DMS153 treated with DMSO at 0.1 percent for 48 hours (cell line): ENCODE measurements around the gene CADM4.
A peak's percentile ranks its signal among the peaks of the same experiment; 100 is the strongest.
"Not testable (repeated sequence)": the region's sequence is repeated elsewhere in the genome, so short reads cannot be mapped to it uniquely, and the experiment has no call there.

Source experiments
- DNase-seq: peaks from one replicate; lab custom pipeline; 2025; ENCODE audit not compliant: unreplicated experiment; lab: John Stamatoyannopoulos, UW

CADM4 gene

DNA sequence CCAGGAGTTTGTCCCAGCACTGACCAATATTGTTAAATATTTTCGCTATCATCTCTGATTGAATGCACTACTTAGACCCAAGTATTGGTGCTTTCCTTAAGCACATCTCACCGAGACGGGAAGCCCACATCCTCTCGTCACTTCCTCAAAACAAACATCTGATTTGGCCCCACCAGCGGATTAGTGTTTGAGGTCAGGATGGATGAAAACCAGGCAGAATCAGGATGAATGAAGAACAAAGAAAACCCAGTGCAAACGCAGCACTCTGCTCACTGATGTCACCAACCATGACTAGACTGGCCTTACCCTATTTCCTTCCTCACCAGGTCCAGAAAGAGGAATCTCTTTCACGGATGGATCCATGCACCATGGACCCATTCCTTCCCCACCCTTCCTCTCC, 24.4 kb upstream of the CADM4 start:
- no peak for DNase-seq

GRCh38 chr19:43662487-43662886, 22.8 kb upstream of the CADM4 start:
- no peak for DNase-seq

- DNase-seq, result no peak
These were observed 21.3 kb upstream of the CADM4 start for GRCh38 chr19:43660971-43661360.

GRCh38 chr19:43660301-43660970, 20.8 kb upstream of the CADM4 start:
- DNase-seq, result no peak

GRCh38 chr19:43658494-43658893, 18.8 kb upstream of the CADM4 start:
- no peak for DNase-seq

GRCh38 chr19:43658001-43658400, 18.4 kb upstream of the CADM4 start:
- no peak for DNase-seq

DNA sequence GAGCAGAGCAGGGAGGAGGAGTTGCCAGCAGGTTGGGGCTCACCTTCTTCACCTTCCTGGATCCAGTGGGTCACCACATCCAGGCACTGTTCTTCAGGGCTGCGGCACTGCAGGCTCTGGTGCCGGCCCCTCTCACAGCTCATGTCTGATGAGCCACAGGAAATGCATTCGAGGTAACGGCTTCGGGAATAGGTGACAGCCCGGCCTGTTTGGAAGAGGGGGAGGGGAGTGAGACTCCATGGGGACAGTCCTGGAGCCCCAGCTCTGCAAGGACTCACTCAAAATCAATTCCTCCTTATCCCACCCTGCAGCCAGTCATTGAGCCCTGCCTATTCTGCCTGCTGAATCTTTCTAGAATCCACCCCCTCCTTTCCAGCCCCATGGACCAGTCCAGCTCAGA, 16.8 kb upstream of the CADM4 start:
- no peak for DNase-seq

GRCh38 chr19:43652546-43652874, 12.9 kb upstream of the CADM4 start:
- no peak for DNase-seq

DNA sequence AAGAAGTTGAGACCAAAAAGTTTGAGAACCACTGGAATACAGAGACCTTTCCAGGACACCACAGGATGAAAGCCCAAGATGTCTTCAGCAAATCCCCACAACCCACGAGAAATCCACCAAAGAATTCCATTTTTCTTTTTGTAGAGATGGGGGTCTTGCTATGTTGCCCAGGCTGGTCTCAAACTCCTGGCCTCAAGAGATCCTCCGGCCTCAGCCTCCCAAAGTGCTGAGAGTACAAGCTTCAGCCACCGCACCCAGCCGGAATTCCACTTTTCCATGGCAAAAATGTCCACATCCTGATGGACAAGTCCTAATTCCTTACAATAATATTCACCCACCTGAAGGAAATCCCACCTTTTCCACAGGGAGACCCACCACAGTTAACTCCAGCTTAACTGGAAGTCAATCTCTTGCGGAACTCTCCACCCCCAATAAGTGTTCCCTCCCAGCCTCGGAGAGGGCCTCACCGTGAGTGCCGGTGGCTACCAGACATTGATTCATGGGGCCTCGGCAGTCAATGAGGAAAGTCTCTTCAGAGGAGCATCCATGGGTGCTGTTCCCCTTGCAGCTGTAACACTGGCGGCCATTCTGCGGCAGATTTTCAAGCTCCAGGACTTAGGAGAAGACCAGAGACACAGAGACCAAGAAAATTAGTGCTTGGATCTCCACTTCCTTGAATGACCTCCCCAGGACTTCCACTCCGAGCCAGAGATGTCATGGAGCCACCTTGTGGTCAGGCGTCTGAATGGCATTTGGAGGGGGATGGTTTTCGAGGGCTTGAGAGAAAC, 12.3 kb upstream of the CADM4 start:
- DNase-seq, result peak; percentile 30

DNA sequence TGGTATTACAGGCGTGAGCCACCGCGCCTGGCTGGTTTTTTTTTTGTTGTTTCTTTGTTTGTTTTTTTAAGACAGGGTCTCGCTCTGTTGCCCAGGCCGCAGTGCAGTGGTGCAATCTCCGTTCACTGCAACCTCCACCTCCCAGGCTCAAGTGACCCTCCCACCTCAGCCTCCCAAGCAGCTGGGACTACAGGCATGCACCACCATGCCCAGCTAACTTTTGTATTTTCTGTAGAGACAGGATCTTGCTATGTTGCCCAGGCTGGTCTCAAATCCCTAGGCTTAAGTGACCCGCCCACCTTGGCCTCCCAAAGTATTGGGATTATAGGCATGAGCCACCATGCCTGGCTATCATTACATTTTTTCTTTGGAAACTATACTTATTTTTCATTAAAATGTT, 10.6 kb upstream of the CADM4 start:
- not testable (repeated sequence) for DNase-seq

- no peak for DNase-seq
These were observed 9.9 kb upstream of the CADM4 start for GRCh38 chr19:43649514-43649913.

- no peak for DNase-seq
These were observed 9.0 kb upstream of the CADM4 start for GRCh38 chr19:43648633-43649032.

- no peak for DNase-seq
These were observed 4.5 kb upstream of the CADM4 start for GRCh38 chr19:43644181-43644580.

GRCh38 chr19:43643326-43643725, 3.7 kb upstream of the CADM4 start:
- no peak for DNase-seq

- no peak for DNase-seq
These were observed 2.9 kb upstream of the CADM4 start for GRCh38 chr19:43642531-43642930.

DNA sequence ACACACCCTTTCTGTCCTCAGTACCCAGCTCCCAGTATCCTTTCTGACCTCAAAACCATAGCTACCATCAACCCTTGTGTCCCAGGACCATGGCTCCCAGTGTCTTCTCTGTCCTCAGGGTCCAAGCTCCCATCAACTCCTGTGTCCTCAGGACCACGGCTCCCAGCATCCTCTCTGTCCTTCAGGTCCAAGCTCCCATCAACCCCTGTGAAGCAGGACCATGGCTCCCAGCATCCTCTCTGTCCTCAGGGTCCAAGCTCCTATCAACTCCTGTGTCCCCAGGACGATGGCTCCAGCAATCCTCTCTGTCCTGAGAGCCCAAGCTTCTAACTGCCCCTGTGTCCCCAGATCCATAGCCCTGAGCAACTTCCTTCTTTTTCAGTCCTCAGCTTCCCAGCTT, 1.7 kb upstream of the CADM4 start:
- DNase-seq, result no peak

DNA sequence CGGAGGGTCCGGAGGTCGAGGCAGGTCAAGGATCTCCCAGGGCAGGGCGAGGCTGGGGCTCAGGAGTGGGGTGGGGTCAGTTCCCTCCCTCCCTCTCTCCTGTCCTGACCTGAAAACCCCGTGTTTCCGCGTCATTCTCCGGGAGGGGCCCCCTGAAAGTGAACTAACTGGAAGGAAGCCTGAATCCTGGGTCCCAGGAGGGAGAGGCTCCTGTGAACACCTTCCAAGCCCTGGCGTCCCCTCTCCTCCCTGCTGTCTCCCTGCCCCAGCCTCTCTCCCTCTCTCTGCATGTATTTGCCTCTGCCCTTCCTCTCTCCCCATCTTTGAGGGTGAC, 741 bp upstream of the CADM4 start:
- DNase-seq, result no peak

DNA sequence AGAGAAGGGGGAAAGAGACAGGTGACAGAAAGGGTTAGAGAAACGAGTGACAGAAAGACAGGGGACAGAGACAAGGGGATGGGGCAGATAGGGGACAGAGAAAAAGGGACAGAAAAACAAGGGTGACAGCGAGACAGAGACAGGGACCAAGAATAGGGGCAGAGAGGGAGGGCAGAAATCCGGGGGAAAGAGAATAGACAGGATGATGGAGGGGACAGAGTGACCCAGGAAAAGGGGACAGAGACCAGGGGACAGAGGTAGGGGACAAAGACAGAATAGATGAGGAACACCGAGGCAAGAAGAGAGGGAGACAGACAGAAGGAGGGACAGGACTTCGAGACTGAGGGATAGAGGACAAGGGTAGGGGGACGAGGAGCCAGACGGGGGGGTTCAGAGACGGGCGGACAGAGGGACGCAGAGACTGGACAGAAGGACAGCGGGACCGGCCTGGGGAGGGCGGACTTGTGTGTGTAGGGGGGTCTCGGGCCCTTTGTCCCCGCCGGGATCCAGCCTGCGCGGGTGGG, 593 bp downstream of the CADM4 start:
- DNase-seq, result no peak

- no peak for DNase-seq
These were observed 1.2 kb downstream of the CADM4 start for GRCh38 chr19:43638214-43638994.

GRCh38 chr19:43636121-43636683, 3.4 kb downstream of the CADM4 start:
- DNase-seq, result no peak

- DNase-seq, result not testable (repeated sequence)
These were observed 4.1 kb downstream of the CADM4 start for GRCh38 chr19:43635561-43635940.
